ELR (cell line): ENCODE measurements around the gene ALG1L2.
"Not testable (repeated sequence)": the region's sequence is repeated elsewhere in the genome, so short reads cannot be mapped to it uniquely, and the experiment has no call there.

ENCODE experiments used
- DNase-seq: peaks from one replicate; pipeline ENCODE4 v3.0.0-alpha.2; 2015; ENCODE audit warnings: low read depth

The ALG1L2 gene

DNA sequence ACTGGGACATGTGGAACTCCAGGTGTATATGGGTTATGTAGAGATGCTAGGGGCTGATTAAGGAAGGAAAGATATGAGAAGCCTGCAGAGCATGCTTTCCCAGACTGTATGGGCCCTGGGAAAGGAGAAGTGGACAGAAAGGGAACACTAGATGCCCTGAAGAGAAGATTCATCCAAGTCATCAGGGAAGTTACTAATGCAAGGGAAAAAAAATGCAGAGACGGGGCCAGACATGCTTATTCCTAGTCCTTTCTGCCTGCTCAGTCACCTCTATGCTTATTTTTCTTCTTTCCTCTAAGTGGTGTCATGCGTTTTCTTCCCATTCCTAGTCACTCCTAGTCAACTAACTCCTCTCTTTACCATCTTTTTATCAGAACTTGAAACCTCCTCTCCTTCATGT is 43.8 kb downstream of the ALG1L2 start:
- DNase-seq = not testable (repeated sequence)

DNA sequence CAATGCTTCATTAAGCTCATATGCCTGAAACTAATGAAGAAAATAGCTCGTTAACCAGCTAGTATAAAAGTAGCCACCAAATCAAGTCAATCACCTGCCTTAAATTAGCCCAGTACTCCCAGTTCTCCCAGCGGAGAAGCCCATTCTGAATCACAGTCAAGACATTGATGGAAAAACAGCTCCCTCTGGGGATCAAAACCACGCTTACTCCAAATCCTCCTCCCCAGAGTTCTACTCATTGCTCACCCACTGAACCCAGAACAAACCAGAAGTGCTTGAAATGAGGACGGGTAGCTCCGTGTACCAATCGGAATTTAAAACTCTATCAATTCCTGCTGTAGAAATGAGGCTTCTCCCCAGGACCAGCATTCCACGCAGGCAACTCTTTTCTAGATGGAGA is 54.7 kb downstream of the ALG1L2 start:
- not testable (repeated sequence) for DNase-seq

DNA sequence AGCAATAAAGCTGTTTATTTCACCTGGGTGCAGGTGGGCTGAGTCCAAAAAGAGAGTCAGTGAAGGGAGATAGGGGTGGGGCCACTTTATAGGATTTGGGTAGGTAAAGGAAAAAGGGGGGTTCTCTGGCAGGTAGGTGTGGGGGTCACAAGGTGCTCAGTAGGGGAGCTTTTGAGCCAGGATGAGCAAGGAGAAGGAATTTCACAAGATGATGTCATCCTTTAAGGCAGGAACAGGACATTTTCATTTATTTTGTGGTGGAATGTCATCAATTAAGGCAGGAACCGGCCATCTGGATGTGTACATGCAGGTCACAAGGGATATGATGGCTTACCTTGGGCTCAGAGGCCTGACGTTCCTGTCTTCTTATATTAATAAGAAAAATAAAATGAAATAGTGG is 56.1 kb downstream of the ALG1L2 start:
- not testable (repeated sequence) for DNase-seq

DNA sequence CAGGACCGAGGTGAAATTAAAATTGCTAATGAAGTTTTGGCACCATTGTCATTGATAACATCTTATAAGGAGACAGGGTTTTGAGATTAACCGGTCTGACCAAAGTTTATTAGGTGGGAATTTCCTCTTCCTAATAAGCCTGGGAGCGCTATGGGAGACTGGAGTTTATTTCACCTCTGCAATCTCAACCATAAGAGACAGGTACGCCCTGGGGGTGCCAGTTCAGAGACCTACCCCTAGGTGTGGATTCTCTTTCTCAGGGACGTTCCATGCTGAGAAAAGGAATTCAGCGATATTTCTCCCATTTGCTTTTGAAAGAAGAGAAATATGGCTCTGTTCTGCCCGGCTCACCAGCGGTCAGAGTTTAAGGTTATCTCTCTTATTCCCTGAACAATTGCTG is 57.4 kb downstream of the ALG1L2 start:
- not testable (repeated sequence) for DNase-seq

DNA sequence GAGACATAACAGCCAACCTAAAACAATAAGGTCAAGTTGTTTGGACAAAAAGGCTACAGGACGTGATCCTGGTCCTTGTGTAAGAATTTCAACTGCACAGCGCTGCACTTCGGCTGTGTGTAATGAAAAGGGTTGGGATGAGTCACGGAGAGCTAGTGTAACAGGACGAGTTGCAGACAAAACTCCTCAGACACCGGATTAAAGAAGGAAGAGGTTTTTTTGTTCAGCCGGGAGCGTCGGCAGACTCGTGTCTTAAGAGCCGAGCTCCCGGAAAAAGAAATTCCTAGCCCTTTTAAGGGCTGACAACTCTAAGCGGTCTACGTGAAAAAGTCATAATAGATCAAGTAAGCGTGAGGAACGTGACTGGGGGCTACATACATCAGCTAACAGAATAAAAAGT is 59.1 kb downstream of the ALG1L2 start:
- DNase-seq = peak; percentile 59

DNA sequence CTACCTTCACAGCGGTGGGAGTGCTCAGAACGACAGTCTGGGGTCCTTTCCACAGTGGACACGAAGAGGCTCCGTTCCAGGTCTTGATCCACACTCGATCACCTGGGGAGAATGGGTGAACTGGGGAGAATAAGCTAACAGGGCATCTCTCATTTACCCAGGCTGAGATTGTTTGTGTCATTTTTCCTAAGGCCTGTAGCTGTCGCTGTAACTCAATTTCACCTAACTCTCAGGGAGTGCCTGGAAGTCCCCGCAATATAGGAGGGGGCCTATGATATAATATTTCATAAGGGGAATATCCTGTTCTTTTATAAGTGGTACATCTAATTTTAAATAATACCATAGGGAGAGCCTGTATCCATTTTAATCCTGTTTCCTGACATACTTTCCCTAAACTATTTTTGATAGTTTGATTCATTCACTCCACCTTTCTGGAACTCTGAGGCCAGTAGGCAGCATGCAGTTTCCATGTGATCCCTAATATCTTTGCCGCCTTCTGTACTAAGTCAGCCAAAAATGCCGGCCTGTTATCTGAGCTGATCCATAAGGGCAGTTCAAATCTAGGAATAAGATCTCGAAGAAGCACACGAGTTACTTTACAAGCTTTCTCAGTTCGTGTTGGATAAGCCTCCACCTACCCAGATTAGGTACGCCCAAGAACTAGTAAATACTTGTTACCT is 62.2 kb downstream of the ALG1L2 start:
- not testable (repeated sequence) for DNase-seq

DNA sequence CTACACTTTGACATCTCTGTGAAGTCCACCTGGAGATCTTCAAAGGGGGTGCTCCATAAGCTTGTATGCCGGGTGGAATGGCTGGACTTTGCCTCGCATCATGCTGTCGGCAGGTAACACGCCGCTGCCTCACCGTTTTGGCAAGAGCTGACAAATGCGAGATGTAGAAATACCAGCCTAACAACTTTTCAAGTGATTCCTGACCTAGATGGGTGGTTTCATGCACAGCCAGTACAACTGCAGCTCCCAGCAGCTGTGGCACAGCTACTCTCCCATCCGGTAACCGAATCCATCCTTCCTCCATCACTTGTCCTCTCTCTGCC is 62.7 kb downstream of the ALG1L2 start:
- DNase-seq = not testable (repeated sequence)

DNA sequence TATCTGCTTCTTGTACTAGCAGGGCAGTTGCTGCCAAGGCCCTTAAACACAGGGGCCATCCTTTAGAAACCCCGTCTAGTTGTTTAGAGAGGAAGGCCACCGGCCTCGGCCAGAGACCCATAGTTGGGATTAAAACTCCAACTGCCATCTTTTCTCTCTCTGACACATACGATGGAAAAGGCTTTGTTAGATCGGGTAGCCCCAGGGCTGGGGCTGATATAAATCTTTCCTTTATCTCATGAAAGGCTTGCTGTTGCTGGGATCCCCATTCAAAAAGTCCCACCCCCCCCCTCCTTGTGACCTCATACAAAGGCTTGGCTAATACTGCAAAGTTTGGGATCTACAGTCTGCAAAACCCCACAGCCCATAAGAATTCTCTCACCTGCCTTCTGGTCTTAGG is 63.8 kb downstream of the ALG1L2 start:
- DNase-seq = not testable (repeated sequence)

DNA sequence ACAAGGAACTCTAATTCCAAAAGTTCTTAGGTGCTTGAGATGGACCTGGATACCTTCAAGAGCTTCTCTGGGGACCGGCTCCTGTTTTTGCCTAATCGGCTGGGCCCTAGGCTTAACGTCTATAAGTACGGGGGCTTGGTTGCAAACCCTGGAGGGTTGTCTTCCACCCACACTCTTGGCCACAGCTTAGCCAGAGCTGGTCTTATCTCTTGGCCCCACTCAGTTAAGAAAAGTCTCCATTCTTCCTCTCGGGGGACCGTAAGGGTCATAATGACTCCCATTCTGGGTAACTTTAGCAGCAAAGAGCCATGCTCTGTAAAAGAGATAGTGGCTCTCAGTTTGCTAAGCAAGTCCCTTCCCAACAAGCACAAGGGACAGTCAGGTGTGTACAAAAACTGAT is 64.8 kb downstream of the ALG1L2 start:
- DNase-seq = not testable (repeated sequence)
